SH-SY5Y (cell line): ENCODE results near the gene ZNF273.

ENCODE experiments used
- GATA2 ChIP-seq: IDR thresholded peaks from 2 replicates; pipeline ENCODE4 v1.6.1; 2011; ENCODE audit warnings: mild to moderate bottlenecking, low read depth, low read length
- GATA3 ChIP-seq: IDR thresholded peaks from 2 replicates; pipeline ENCODE4 v1.6.1; 2011; ENCODE audit warnings: low read depth, mild to moderate bottlenecking, low read length, moderate library complexity

DNA sequence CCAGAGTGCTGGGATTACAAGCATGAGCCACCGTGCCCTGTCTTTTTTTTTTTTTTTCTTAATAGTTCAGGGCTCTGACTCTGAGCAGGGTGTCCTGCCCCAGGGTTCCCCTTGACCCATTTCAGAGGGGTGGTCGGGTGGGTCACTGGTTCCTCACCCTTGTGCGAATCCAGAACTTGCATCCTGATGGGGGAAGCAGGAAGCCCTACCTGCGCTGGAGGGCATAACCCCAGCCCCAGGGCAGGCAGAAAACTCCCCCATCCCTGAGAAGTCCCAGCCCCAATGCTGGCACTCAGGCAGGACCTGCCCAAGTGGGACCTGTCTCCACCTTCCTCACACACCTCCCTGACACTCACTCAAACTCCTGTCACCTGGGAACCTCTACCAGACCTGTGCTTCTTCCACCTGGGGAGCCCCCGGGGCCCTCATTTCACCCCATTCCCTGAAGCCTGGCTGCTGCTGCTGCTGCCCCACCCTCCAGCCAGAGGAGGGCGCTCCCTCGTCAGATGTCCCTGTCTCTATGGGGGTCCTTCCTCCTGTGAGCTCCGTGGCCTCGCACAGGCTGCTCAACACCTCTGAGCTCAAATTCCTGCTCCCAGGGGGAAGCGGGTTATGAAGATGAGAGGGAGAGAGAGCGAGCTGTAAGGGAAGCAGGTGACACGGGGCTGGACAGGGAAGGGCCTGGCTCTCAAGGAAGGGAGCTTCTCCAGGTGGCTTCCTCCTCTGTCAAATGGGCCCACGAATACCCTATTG, 15.1 kb upstream of the ZNF273 start:
- TF ChIP-seq GATA3, result no peak
- no peak for TF ChIP-seq GATA2
